ENCODE data around the gene SRP9.
"Not testable (repeated sequence)": the region's sequence is repeated elsewhere in the genome, so short reads cannot be mapped to it uniquely, and the experiment has no call there.

SRP9 gene

GRCh38 chr1:225772323-225772768 is 5.3 kb upstream of the SRP9 start:
- intact Hi-C loops (cut with DNase I): loop anchor here (1.0 to 10.0 kb wide), 3 partner anchors 205 to 297 kb away; no protein-coding TSS in a partner anchor
- DNase-seq: peak; percentile 64 to 97 (median 80)

DNA sequence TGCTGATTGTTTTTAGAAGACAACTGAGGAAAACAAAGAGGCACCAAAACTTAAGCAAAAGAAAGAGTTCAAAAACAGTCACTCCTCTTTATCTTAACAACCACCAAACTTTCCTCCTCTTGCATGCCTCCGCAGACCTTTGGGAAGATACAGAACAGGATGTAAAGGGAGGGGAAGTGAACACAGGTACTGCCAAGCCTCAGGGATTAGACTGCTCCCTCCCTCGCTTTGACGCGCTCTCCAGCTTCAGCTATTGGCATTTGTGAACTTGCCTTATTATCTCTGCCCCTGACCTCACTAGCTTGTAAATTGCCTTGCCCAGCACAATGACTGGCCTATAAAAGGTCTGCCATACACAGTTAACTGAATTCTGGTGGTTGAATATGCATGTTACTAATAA is 4.8 kb upstream of the SRP9 start:
- DNase-seq: no peak
- intact Hi-C loops (cut with DNase I): loop anchor here (1.0 to 10.0 kb wide), 3 partner anchors 204 to 298 kb away; no protein-coding TSS in a partner anchor

DNA sequence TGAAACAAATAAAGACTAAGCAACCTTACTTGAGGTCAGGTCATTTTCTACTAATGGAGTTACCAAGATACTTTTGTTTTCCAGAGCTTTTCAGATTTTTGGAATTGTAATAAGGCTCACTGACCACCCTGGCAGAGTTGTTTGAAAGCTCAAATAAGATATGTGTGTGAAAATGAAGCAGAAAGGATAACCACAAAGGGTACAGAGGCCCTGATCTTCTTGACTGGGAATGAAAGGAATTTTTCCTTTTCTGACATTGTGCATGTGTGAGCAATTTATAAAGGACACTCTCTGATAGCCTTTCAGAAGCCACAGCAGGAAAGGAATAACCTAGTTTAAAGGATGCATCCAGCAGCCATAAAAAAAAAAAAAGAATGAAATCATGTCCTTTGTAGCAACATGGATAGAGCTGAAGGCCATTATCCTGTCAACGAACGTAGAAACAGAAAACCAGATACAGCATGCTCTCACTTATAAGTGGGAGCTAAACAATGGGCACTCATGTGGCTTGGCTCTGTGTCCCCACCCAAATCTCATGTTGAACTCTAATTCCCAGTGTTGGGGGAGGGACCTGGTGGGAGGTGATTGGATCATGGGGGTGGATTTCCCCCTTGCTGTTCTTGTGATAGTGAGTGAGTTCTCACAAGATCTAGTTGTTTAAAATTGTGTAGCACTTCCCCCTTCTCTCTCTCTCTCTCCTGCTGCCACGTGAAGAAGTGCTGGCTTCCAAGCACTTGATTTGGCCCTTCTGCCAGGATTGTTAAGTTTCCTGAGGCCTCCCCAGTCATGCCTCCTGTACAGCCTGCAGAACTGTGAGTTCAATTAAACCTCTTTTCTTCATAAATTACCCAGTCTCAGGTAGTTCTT is 3.1 kb upstream of the SRP9 start:
- DNase-seq: no peak
- intact Hi-C loops (cut with DNase I): loop anchor here (5.0 to 10.0 kb wide), 2 partner anchors 203 to 210 kb away; no protein-coding TSS in a partner anchor

DNA sequence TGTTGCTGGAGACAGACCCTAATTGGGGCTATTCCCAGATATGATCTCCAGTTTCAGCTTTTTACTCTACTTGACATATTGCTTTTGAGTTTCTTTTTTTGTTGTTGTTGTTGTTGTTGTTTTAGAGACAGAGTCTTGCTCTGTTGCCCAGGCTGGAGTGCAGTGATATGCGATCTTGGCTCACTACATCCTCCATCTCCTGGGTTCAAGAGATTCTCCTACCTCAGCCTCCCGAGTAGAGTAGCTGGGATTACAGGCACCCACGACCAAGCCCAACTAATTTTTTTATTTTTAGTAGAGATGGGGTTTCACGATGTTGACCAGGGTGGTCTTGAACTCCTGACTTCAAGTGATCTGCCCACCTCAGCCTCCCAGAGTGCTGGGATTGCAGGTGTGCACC is 1.3 kb upstream of the SRP9 start:
- no peak for DNase-seq
- intact Hi-C loops (cut with DNase I): loop anchor here (2.0 to 10.0 kb wide), 3 partner anchors 107 to 211 kb away; partner anchors contain the start of genes ENAH and TMEM63A

- intact Hi-C loops (cut with DNase I): loop anchor here (2.0 to 10.0 kb wide), 3 partner anchors 106 to 212 kb away; partner anchors contain the start of genes ENAH and TMEM63A
- peak in 1 of 10 donors; percentile 73 for DNase-seq
Measured at GRCh38 chr1:225777058-225777582, 506 bp upstream of the SRP9 start.

GRCh38 chr1:225778337-225778669 is 677 bp downstream of the SRP9 start:
- intact Hi-C loops (cut with DNase I): loop anchor here (2.0 to 10.0 kb wide), 2 partner anchors 32 to 214 kb away; partner anchors contain the start of gene EPHX1
- no peak for DNase-seq

DNA sequence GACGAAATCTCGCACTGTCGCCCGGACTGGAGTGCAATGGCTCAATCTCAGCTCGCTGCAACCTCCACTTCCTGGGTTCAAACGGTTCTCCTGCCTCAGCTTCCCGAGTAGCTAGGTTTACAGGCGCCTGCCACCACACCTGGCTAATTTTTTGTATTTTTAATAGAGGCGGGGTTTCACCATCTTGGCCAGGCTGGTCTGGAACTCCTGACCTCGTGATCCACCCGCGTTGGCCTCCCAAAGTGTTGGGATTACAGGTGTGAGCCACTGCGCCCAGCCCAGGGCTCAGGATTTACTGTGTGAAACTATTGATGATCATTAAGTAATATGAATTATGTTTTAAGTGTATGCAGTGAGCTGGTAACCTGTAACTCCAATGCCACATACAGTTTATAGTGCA is 1.5 kb downstream of the SRP9 start:
- intact Hi-C loops (cut with DNase I): loop anchor here (2.0 to 10.0 kb wide), 2 partner anchors 32 to 214 kb away; partner anchors contain the start of gene EPHX1
- DNase-seq: not testable (repeated sequence)

DNA sequence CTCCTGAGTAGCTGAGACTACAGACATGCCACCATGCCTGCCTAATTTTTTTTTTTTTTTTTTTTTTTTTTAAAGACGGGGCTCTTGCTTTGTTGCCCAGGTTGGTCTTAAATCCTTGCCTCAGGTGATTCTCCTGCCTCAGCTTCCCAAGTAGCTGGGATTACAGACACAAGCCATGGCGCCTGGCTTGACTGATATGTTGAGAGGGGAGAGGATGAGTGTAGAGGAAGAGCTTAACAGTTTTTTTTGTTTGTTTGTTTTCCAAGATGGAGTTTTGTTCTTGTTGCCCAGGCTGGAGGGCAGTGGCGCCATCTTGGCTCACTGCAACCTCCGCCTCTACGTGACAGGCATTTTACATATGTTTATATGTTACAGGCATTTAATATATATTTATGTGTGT is 2.5 kb downstream of the SRP9 start:
- intact Hi-C loops (cut with DNase I): no loop called here
- DNase-seq: no peak

- intact Hi-C loops (cut with DNase I): no loop called here
- no peak for DNase-seq
Measured at GRCh38 chr1:225780630-225781029, 3.0 kb downstream of the SRP9 start.

- intact Hi-C loops (cut with DNase I); DNase-seq: not testable (repeated sequence)
Measured at GRCh38 chr1:225789142-225789541, 11.5 kb downstream of the SRP9 start.

GRCh38 chr1:225794954-225795353 is 17.3 kb downstream of the SRP9 start:
- no peak for DNase-seq
- intact Hi-C loops (cut with DNase I): no loop called here

DNA sequence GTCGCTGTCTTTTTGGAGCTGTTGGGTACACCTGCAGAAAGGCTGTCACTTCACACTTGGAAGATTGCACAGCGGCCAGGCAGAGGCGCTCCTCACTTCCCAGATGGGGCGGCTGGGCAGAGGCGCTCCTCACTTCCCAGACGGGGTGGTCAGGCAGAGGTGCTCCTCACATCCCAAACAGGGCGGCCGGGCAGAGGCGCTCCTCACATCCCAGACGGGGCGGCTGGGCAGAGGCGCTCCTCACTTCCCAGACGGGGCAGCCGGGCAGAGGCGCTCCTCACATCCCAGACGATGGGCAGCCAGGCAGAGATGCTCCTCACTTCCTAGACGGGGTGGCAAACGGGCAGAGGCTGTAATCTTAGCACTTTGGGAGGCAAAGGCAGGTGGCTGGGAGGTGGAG is 18.5 kb downstream of the SRP9 start:
- intact Hi-C loops (cut with DNase I); DNase-seq: not testable (repeated sequence)

GRCh38 chr1:225801146-225801545 is 23.5 kb downstream of the SRP9 start:
- intact Hi-C loops (cut with DNase I): not testable (repeated sequence)

GRCh38 chr1:225806249-225806648 is 28.6 kb downstream of the SRP9 start:
- no peak for DNase-seq
- intact Hi-C loops (cut with DNase I): no loop called here

More at GRCh38 chr1:225801146-225801545, 23.5 kb downstream of the SRP9 start:
- DNase-seq: not testable (repeated sequence)

GRCh38 chr1:225806736-225807135 is 29.1 kb downstream of the SRP9 start:
- intact Hi-C loops (cut with DNase I); DNase-seq: not testable (repeated sequence)

- intact Hi-C loops (cut with DNase I): no loop called here
- no peak for DNase-seq
Measured at GRCh38 chr1:225808136-225808535, 30.5 kb downstream of the SRP9 start.

DNA sequence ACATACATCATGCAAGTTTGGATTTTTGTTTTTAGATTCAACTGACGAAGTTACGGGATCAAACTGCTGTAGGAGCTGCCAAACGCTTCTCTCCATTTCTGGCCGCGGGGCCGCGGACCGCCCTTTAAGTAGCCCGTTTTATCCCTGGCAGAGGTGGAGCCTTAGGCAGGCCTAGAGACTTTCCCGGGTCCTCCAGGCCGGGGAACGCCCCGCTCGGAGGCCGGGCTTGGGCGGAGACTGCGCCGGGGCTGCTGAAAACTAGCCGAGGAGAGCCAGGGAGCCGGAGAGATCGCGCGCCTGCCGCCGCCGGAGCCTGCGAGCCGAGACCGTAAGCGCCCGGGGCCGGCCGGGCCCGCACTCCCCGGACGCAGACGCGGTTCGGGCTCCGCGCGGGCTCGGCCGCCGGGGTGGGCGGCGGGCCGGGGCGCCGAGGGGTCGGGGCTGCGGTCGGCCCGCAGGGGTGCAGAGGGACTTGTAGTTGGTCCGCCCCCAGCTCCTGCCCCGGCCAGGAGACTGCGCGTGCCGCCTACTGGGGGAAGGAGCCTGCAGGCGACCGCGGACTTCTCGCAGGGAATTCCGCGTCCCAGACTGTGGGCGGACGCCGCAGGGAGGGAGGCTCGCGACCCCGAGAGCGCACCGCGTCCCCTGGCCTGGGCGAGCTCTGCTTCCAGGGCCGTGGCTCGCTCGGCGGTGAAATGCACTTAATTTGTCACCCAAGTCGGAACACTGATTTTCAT is 32.4 kb downstream of the SRP9 start, which contains the start of gene EPHX1:
Gene EPHX1 (plus strand): TSS at position 283 of the 737 bp plus-strand sequence. CDS start 18,606 bp downstream, outside the sequence.
- intact Hi-C loops (cut with DNase I): loop anchor here (2.0 to 5.0 kb wide), 3 partner anchors 31 to 73 kb away; partner anchors contain the start of gene TMEM63A
- DNase-seq: peak; percentile 74 to 98 (median 87)

DNA sequence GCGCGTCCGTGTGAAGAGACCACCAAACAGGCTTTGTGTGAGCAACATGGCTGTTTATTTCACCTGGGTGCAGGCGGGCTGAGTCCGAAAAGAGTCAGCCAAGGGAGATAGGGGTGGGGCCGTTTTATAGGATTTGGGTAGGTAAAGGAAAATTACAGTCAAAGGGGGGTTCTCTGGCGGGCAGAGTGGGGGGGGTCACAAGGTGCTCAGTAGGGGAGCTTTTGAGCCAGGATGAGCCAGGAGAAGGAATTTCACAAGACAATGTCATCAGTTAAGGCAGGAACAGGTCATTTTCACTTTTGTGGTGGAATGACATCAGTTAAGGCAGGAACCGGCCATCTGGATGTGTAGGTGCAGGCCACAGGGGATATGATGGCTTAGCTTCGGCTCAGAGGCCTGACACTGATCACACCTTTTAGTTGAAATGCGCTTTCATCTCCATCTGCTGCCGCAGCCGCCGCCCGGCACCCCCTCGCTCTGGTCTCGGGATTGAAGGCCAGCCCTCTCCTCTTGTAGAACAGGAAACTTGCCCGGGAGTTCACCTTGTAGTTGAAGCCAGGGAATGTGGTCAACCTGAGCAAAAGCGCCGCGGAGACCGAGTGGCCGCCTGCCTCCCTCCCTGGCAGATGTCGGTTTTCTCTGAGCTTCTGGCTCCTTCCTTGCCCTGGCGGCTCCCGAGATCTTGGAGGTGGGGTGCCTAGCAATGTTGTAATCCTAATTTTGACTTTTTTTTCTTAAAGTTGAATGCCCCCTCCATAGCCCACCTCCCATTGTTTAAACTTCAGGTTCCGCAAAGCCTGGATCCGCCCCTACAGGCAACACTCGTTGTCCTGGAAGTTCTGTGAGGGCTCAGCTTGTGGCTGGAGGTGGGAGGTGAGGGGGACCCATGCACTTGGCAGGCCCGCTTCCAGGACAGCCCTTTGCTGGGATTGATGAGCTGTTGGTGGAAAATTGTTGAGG is 33.2 kb downstream of the SRP9 start:
- not testable (repeated sequence) for DNase-seq
- intact Hi-C loops (cut with DNase I): loop anchor here (2.0 to 5.0 kb wide), 3 partner anchors 32 to 72 kb away; partner anchors contain the start of gene TMEM63A
